Stimulated activated CD8-positive, alpha-beta memory T cell treated with anti-CD3 and anti-CD28 coated beads, Interleukin-7, amount 100 ng/mL, for 48 hours (primary cell): ENCODE data around the gene S100A9.

Experiments used
- DNase-seq, 2 donors: peaks; one replicate each; pipeline ENCODE4 v3.0.0-alpha.2; 2020; ENCODE audit warnings: low read depth in 1 of 2; ENCODE audit errors: extremely low read depth in 1 of 2

The S100A9 gene

GRCh38 chr1:153359241-153359640 lies 1.6 kb downstream of the S100A9 start:
- DNase-seq = no peak

GRCh38 chr1:153360190-153360589 lies 2.5 kb downstream of the S100A9 start:
- no peak for DNase-seq

GRCh38 chr1:153360592-153361479 lies 3.2 kb downstream of the S100A9 start:
- no peak for DNase-seq

GRCh38 chr1:153361480-153362109 lies 3.9 kb downstream of the S100A9 start:
- no peak for DNase-seq

- DNase-seq = no peak
Observed at GRCh38 chr1:153362187-153362775, 4.6 kb downstream of the S100A9 start.

- no peak for DNase-seq
Observed at GRCh38 chr1:153363641-153364040, 6.0 kb downstream of the S100A9 start.

- DNase-seq = no peak
Observed at GRCh38 chr1:153364156-153364555, 6.5 kb downstream of the S100A9 start.

- DNase-seq = no peak
Observed at GRCh38 chr1:153364766-153365666, 7.4 kb downstream of the S100A9 start.

GRCh38 chr1:153365696-153366095 lies 8.0 kb downstream of the S100A9 start:
- no peak for DNase-seq

GRCh38 chr1:153366261-153366660 lies 8.6 kb downstream of the S100A9 start:
- no peak for DNase-seq

- DNase-seq = no peak
Observed at GRCh38 chr1:153367090-153367489, 9.4 kb downstream of the S100A9 start.

- DNase-seq = no peak
Observed at GRCh38 chr1:153368495-153368894, 10.8 kb downstream of the S100A9 start.

GRCh38 chr1:153370146-153370545 lies 12.5 kb downstream of the S100A9 start:
- no peak for DNase-seq

GRCh38 chr1:153371231-153371630 lies 13.6 kb downstream of the S100A9 start:
- DNase-seq = no peak

- no peak for DNase-seq
Observed at GRCh38 chr1:153372571-153372970, 14.9 kb downstream of the S100A9 start.

GRCh38 chr1:153374071-153374470 lies 16.4 kb downstream of the S100A9 start:
- no peak for DNase-seq

- DNase-seq = no peak
Observed at GRCh38 chr1:153375511-153375910, 17.9 kb downstream of the S100A9 start, which contains the start of gene S100A12. S100A12 (minus strand) TSS chr1:153375621; CDS start chr1:153374592, 1,029 bp downstream.

GRCh38 chr1:153379591-153379990 lies 21.9 kb downstream of the S100A9 start:
- no peak for DNase-seq

GRCh38 chr1:153380711-153381110 lies 23.1 kb downstream of the S100A9 start:
- DNase-seq = no peak

GRCh38 chr1:153384958-153385580 lies 27.4 kb downstream of the S100A9 start:
- no peak for DNase-seq
